ENCODE data around the gene COL9A2. TPM values are rescaled to one million over a fixed set of nuclear protein-coding genes. Genes with fewer than 3 reads are reported as not detected.

The COL9A2 gene
- total RNA-seq, 4 donors from 2014 or later, result 6.2 to 21.6 (median 11.7) TPM

- H3K27me3 ChIP-seq, result no peaks in the 10 kb centered on the region
- TF ChIP-seq, protein P1, sequence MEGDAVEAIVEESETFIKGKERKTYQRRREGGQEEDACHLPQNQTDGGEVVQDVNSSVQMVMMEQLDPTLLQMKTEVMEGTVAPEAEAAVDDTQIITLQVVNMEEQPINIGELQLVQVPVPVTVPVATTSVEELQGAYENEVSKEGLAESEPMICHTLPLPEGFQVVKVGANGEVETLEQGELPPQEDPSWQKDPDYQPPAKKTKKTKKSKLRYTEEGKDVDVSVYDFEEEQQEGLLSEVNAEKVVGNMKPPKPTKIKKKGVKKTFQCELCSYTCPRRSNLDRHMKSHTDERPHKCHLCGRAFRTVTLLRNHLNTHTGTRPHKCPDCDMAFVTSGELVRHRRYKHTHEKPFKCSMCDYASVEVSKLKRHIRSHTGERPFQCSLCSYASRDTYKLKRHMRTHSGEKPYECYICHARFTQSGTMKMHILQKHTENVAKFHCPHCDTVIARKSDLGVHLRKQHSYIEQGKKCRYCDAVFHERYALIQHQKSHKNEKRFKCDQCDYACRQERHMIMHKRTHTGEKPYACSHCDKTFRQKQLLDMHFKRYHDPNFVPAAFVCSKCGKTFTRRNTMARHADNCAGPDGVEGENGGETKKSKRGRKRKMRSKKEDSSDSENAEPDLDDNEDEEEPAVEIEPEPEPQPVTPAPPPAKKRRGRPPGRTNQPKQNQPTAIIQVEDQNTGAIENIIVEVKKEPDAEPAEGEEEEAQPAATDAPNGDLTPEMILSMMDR (IDR thresholded peaks at IDR 0.05), result no peak
- TF ChIP-seq POLR2A (IDR thresholded peaks at IDR 0.05), result no peak
- H3K27ac ChIP-seq, result peak overlapping the region; percentile 92 to 94 (median 92)
- peak overlapping the region; percentile 42 to 90 (median 66) for H3K4me3 ChIP-seq (replicated peaks in 1 of 3)
- H3K36me3 ChIP-seq, result peaks cover 9 to 16% of the 10 kb centered on the region in 2 donors
- H3K9me3 ChIP-seq, result no peaks in the 10 kb centered on the region
- intact Hi-C loops (cut with DNase I), result no loop called here
- WGBS, 2 donors, result 1% methylated on average over 9 to 16 of the region's 16 CpGs
- H3K4me1 ChIP-seq, result peaks cover 7 to 21% of the 10 kb centered on the region in 2 donors
- peak in 1 of 2 donors; percentile 9 for DNase-seq
Measured at GRCh38 chr1:40257313-40257687, 59.8 kb downstream of the COL9A2 start.

- no peak overlapping the region for H3K27ac ChIP-seq
- 68 to 72% methylated on average over 6 of the region's 6 CpGs for WGBS, 2 donors
- no peak for TF ChIP-seq POLR2A (IDR thresholded peaks at IDR 0.05)
- TF ChIP-seq, protein P1 (IDR thresholded peaks at IDR 0.05), result no peak
- peak overlapping the region in 1 of 3 donors; percentile 66 for H3K4me3 ChIP-seq (replicated peaks in 1 of 3)
- H3K36me3 ChIP-seq, result peaks cover 7 to 9% of the 10 kb centered on the region in 2 donors
- peaks cover 7 to 21% of the 10 kb centered on the region in 2 donors for H3K4me1 ChIP-seq
- intact Hi-C loops (cut with DNase I), result no loop called here
- H3K27me3 ChIP-seq, result no peaks in the 10 kb centered on the region
- H3K9me3 ChIP-seq, result no peaks in the 10 kb centered on the region
- DNase-seq, result no peak
Measured at GRCh38 chr1:40256401-40257084, 60.5 kb downstream of the COL9A2 start.

DNA sequence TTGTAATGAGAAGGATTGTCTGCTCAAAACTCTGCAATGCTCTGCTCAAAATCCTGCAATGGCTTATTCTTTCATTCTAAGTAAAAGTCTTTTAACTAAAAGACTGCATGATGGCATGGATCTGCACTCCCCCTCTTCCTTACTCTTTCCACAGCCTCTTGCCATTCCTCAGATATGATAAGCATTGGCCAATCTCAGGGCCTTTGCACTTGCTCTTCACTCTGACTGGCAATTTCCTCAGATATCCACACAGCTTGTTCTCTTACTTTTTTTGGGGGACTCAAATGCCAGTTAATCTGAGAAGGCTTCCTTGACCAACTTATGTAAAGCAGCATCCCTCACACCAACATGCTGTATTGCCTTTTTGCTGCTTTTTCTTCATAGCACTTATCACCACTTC, 61.9 kb downstream of the COL9A2 start:
- Histone ChIP-seq H3K27ac (no peak overlapping the region), H3K36me3 (no peaks in the 10 kb centered on the region), H3K27me3 (no peaks in the 10 kb centered on the region), H3K4me1 (peaks cover 7 to 21% of the 10 kb centered on the region in 2 donors), H3K9me3 (no peaks in the 10 kb centered on the region), H3K4me3 (replicated peaks in 1 of 3) (no peak overlapping the region)
- TF ChIP-seq, protein P1 (IDR thresholded peaks at IDR 0.05), result no peak
- no peak for TF ChIP-seq POLR2A (IDR thresholded peaks at IDR 0.05)
- DNase-seq, result no peak
- intact Hi-C loops (cut with DNase I), result no loop called here

DNA sequence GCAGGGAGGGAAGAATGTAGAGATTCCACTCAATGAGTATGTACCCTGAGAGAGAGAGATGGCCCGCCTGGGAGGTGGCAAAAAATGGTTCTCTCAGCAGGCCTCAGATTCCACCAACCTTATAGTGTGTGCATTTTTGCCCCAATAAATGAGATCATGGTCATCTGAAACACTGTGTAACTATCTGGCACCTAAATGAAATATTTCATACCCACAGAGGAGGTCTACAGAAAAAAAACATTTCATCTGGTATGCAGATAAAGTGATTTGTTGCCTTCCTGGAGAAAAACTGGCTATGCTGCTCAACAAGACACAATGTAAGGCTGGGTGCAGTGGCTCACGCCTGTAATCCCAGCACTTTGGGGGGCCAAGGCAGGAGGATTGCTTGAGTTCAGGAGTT, 64.5 kb downstream of the COL9A2 start:
- DNase-seq, result no peak
- peaks cover 0 to 11% of the 10 kb centered on the region in 2 donors for H3K4me1 ChIP-seq
- no peaks in the 10 kb centered on the region for H3K36me3 ChIP-seq
- TF ChIP-seq, protein P1 (IDR thresholded peaks at IDR 0.05), result no peak
- TF ChIP-seq POLR2A (IDR thresholded peaks at IDR 0.05), result no peak
- H3K27ac ChIP-seq, result no peak overlapping the region
- no peaks in the 10 kb centered on the region for H3K9me3 ChIP-seq
- intact Hi-C loops (cut with DNase I), result no loop called here
- WGBS, 2 donors, result 89 to 92% methylated on average over 2 of the region's 2 CpGs
- H3K4me3 ChIP-seq (replicated peaks in 1 of 3), result no peak overlapping the region
- no peaks in the 10 kb centered on the region for H3K27me3 ChIP-seq

DNA sequence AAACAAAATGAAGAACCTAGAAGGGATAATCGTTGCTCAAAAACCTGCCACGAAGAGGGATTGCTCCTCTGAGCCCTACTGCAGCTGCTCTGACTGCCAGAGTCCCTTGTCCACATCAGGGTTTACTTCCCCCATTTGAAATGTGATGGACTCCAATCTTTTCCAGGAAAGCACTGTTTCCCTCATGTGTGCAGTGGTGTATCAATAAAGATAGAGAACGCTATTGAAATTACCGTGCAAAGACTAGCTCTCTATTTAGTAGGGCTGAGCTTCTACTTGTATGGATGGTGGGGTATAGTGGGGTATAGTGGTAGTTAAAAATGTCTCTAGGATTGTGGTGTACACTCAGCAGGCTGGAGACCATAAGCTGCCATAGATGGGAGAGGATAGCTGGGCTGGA, 65.6 kb downstream of the COL9A2 start:
- intact Hi-C loops (cut with DNase I), result no loop called here
- no peaks in the 10 kb centered on the region for H3K9me3 ChIP-seq
- H3K27me3 ChIP-seq, result no peaks in the 10 kb centered on the region
- H3K27ac ChIP-seq, result no peak overlapping the region
- no peak for DNase-seq
- 80 to 83% methylated on average over 4 of the region's 4 CpGs for WGBS, 2 donors
- TF ChIP-seq, protein P1 (IDR thresholded peaks at IDR 0.05), result no peak
- no peak for TF ChIP-seq POLR2A (IDR thresholded peaks at IDR 0.05)
- no peaks in the 10 kb centered on the region for H3K36me3 ChIP-seq
- peaks cover 0 to 7% of the 10 kb centered on the region in 2 donors for H3K4me1 ChIP-seq
- H3K4me3 ChIP-seq (replicated peaks in 1 of 3), result no peak overlapping the region
